Hematopoietic multipotent progenitor cell treated with erythropoietin and hydrocortisone succinate and interleukin-3 and kit ligand, for 8 days (in vitro differentiated cells): ENCODE measurements around the gene ACVR1C.
A peak's percentile ranks its signal among the peaks of the same experiment; 100 is the strongest.
"Not testable (repeated sequence)": the region's sequence is repeated elsewhere in the genome, so short reads cannot be mapped to it uniquely, and the experiment has no call there.

ENCODE experiments used
- DNase-seq: peaks from one replicate; pipeline ENCODE4 v3.0.0-alpha.2; 2015

The ACVR1C gene

GRCh38 chr2:157572725-157573124 is 55.9 kb downstream of the ACVR1C start:
- no peak for DNase-seq

GRCh38 chr2:157566623-157567022 is 62.0 kb downstream of the ACVR1C start:
- DNase-seq: not testable (repeated sequence)

- not testable (repeated sequence) for DNase-seq
Observed at GRCh38 chr2:157566113-157566512, 62.6 kb downstream of the ACVR1C start.

GRCh38 chr2:157565550-157565949 is 63.1 kb downstream of the ACVR1C start:
- DNase-seq: no peak

GRCh38 chr2:157559890-157560289 is 68.8 kb downstream of the ACVR1C start:
- DNase-seq: no peak

- no peak for DNase-seq
Observed at GRCh38 chr2:157559461-157559860, 69.2 kb downstream of the ACVR1C start.

- DNase-seq: no peak
Observed at GRCh38 chr2:157559061-157559460, 69.6 kb downstream of the ACVR1C start.

GRCh38 chr2:157557770-157558169 is 70.9 kb downstream of the ACVR1C start:
- no peak for DNase-seq

- no peak for DNase-seq
Observed at GRCh38 chr2:157540102-157540501, 88.6 kb downstream of the ACVR1C start.

GRCh38 chr2:157538064-157538463 is 90.6 kb downstream of the ACVR1C start:
- DNase-seq: no peak

GRCh38 chr2:157536815-157537214 is 91.8 kb downstream of the ACVR1C start:
- no peak for DNase-seq

- DNase-seq: no peak
Observed at GRCh38 chr2:157528963-157529751, 99.5 kb downstream of the ACVR1C start.

GRCh38 chr2:157526070-157526469 is 102.6 kb downstream of the ACVR1C start:
- no peak for DNase-seq

- DNase-seq: no peak
Observed at GRCh38 chr2:157523270-157524247, 105.1 kb downstream of the ACVR1C start.

- DNase-seq: not testable (repeated sequence)
Observed at GRCh38 chr2:157514966-157515365, 113.7 kb downstream of the ACVR1C start.

- no peak for DNase-seq
Observed at GRCh38 chr2:157509744-157510143, 118.9 kb downstream of the ACVR1C start.

GRCh38 chr2:157508676-157509075 is 120.0 kb downstream of the ACVR1C start:
- no peak for DNase-seq

- no peak for DNase-seq
Observed at GRCh38 chr2:157506586-157506985, 122.1 kb downstream of the ACVR1C start.

GRCh38 chr2:157504623-157505022 is 124.0 kb downstream of the ACVR1C start:
- no peak for DNase-seq

GRCh38 chr2:157501026-157501425 is 127.6 kb downstream of the ACVR1C start:
- DNase-seq: no peak

- DNase-seq: no peak
Observed at GRCh38 chr2:157500334-157500733, 128.3 kb downstream of the ACVR1C start.

GRCh38 chr2:157498483-157498882 is 130.2 kb downstream of the ACVR1C start:
- no peak for DNase-seq

GRCh38 chr2:157497638-157498314 is 130.9 kb downstream of the ACVR1C start:
- peak; percentile 40 for DNase-seq
